GM12873 (cell line): ENCODE data around the gene CEACAM20.

Experiments
- CTCF ChIP-seq: IDR thresholded peaks from 2 replicates; pipeline ENCODE4 v1.5.1; 2012; ENCODE audit warnings: low read depth, mild to moderate bottlenecking, moderate library complexity, low read length, control low read depth; ENCODE audit not compliant: insufficient read depth; ENCODE audit errors: missing control alignments

Gene CEACAM20

GRCh38 chr19:44572581-44572900 is 43.1 kb upstream of the CEACAM20 start:
- TF ChIP-seq CTCF = no peak

- no peak for TF ChIP-seq CTCF
Observed at GRCh38 chr19:44571830-44572580, 42.5 kb upstream of the CEACAM20 start.

- peak; percentile 72 for TF ChIP-seq CTCF
Observed at GRCh38 chr19:44570984-44571684, 41.7 kb upstream of the CEACAM20 start.

GRCh38 chr19:44570603-44570983 is 41.1 kb upstream of the CEACAM20 start:
- TF ChIP-seq CTCF = no peak

GRCh38 chr19:44567745-44568144 is 38.3 kb upstream of the CEACAM20 start:
- TF ChIP-seq CTCF = no peak

GRCh38 chr19:44566984-44567383 is 37.5 kb upstream of the CEACAM20 start:
- TF ChIP-seq CTCF = no peak

- no peak for TF ChIP-seq CTCF
Observed at GRCh38 chr19:44557933-44558332, 28.5 kb upstream of the CEACAM20 start.
